PC-9 (cell line): ENCODE results near the gene WFDC12. TPM values are rescaled to one million over a fixed set of nuclear protein-coding genes. Genes with fewer than 3 reads are reported as not detected.

Experiments used
- BruUV-seq: library from RNA; stranded (reverse); fragments of 400-500 nt; replicated peaks from 2 replicates; lab custom pipeline; 2021; lab: Mats Ljungman, UMichigan
- CTCF ChIA-PET: fragments of 300-600 bp; sonication (Branson Sonifier 250); formaldehyde crosslinking; loops from one replicate; lab custom pipeline; 2022; ENCODE audit warnings: antibody characterized with exemption; lab: Charles Lee
- POLR2A ChIA-PET: fragments of 300-600 bp; sonication (Branson Sonifier 250); formaldehyde crosslinking; loops from one replicate; lab custom pipeline; 2022; ENCODE audit warnings: antibody characterized with exemption; ENCODE audit not compliant: unreplicated experiment; lab: Charles Lee
- DNase-seq, 2 experiments: peaks; one replicate each; pipeline versions ENCODE4 v3.0.0 to v3.0.0-alpha.2; 2015 to 2022; ENCODE audit warnings: mixed read lengths in 1 of 2
- H2AFZ ChIP-seq: fragments of 200-600 bp; sonication (generic); 2 replicates; pipeline ENCODE4 v1.8.1; 2017; ENCODE audit warnings: antibody characterized with exemption
- H3F3A ChIP-seq: fragments of 200-600 bp; sonication (generic); 2 replicates; pipeline ENCODE4 v1.8.1; 2017; ENCODE audit warnings: antibody characterized with exemption, mild to moderate bottlenecking, low read depth; ENCODE audit not compliant: insufficient read depth
- H3K27ac ChIP-seq: fragments of 200-600 bp; sonication (generic); 2 replicates; pipeline ENCODE4 v1.6.1; 2016; ENCODE audit warnings: mixed run types
- H3K27me3 ChIP-seq: fragments of 200-600 bp; sonication (generic); 2 replicates; pipeline ENCODE4 v1.6.1; 2016; ENCODE audit warnings: low read depth, mixed run types; ENCODE audit not compliant: insufficient read depth
- H3K36me3 ChIP-seq: fragments of 200-600 bp; sonication (generic); 2 replicates; pipeline ENCODE4 v1.6.1; 2016; ENCODE audit warnings: low read depth, mixed run types
- H3K4me1 ChIP-seq: fragments of 200-600 bp; sonication (generic); replicated peaks from 2 replicates; pipeline ENCODE4 v1.6.1; 2016; ENCODE audit warnings: mixed run types; ENCODE audit not compliant: insufficient read depth
- H3K4me2 ChIP-seq: fragments of 200-600 bp; sonication (generic); 2 replicates; pipeline ENCODE4 v1.6.1; 2017; ENCODE audit warnings: mixed run types
- H3K4me3 ChIP-seq: fragments of 200-600 bp; sonication (generic); 2 replicates; pipeline ENCODE4 v1.6.1; 2016; ENCODE audit warnings: mixed run types
- H3K79me2 ChIP-seq: fragments of 200-600 bp; sonication (generic); 2 replicates; pipeline ENCODE4 v1.6.1; 2017; ENCODE audit warnings: low read depth, mixed run types
- H3K9me2 ChIP-seq: fragments of 200-600 bp; sonication (generic); 2 replicates; pipeline ENCODE4 v1.8.1; 2017; ENCODE audit warnings: mild to moderate bottlenecking; ENCODE audit not compliant: insufficient read depth
- H3K9me3 ChIP-seq: fragments of 200-600 bp; sonication (generic); 2 replicates; pipeline ENCODE4 v1.8.1; 2016; ENCODE audit warnings: low read depth; ENCODE audit not compliant: insufficient read depth
- H4K20me1 ChIP-seq: fragments of 200-600 bp; sonication (generic); 2 replicates; pipeline ENCODE4 v1.8.1; 2017; ENCODE audit not compliant: insufficient read depth
- CTCF ChIP-seq: fragments of 200-600 bp; sonication (generic); conservative IDR thresholded peaks from 2 replicates; pipeline ENCODE4 v1.6.1; 2017; ENCODE audit warnings: mixed run types, antibody characterized with exemption, mild to moderate bottlenecking, moderate library complexity
- EZH2 ChIP-seq: fragments of 200-600 bp; sonication (generic); IDR thresholded peaks from 2 replicates; pipeline ENCODE4 v1.8.0; 2017; ENCODE audit warnings: antibody characterized with exemption, low read depth
- intact Hi-C: fragments of 100-400 bp; cut with micrococcal nuclease; formaldehyde crosslinking; loops from one replicate; pipeline ENCODE4 v1.10.0; 2022; ENCODE audit not compliant: unreplicated experiment
- total RNA-seq: library from RNA; stranded (reverse); gene quantifications from 2 replicates; pipeline ENCODE4 v1.2.3, GENCODE V29; 2021

WFDC12 gene
- total RNA-seq, 1 experiment from 2014 or later: not detected

GRCh38 chr20:45100563-45101245 lies 23.6 kb downstream of the WFDC12 start, which contains the start of gene KCNS1:
Gene KCNS1 (minus strand): TSS chr20:45101127. CDS start chr20:45099236, 1,891 bp downstream.
- Histone ChIP-seq H3K27ac (no peak within 1 kb of the TSS), H2AFZ (no peak within 1 kb of the TSS), H3K9me3 (no peaks in the 10 kb centered on the region), H4K20me1 (no peaks in the 10 kb centered on the region), H3K4me2 (no peak within 1 kb of the TSS), H3K9me2 (no peaks in the 10 kb centered on the region), H3K4me1 (peaks cover 8% of the 10 kb centered on the region; the same call in 1 of the 2 replicates), H3K27me3 (no peaks in the 10 kb centered on the region), H3K79me2 (no peaks in the 10 kb centered on the region), H3F3A (peaks cover 2% of the 10 kb centered on the region; the same call in 1 of the 2 replicates), H3K4me3 (no peak within 1 kb of the TSS), H3K36me3 (no peaks in the 10 kb centered on the region)
- POLR2A ChIA-PET: no interaction called here
- TF ChIP-seq EZH2 (no peak), CTCF (no peak)
- intact Hi-C loops: no loop called here
- DNase-seq: no peak
- BruUV-seq: no TSS peak
- CTCF ChIA-PET: no interaction called here

GRCh38 chr20:45098103-45098773 lies 26.0 kb downstream of the WFDC12 start:
- Histone ChIP-seq H3K36me3 (no peaks in the 10 kb centered on the region), H3K9me3 (no peaks in the 10 kb centered on the region), H3K79me2 (no peaks in the 10 kb centered on the region), H3K9me2 (no peaks in the 10 kb centered on the region), H3K27me3 (no peaks in the 10 kb centered on the region), H3K4me3 (no peak overlapping the region), H3K27ac (no peak overlapping the region), H3K4me2 (no peak overlapping the region), H3K4me1 (no peaks in the 10 kb centered on the region), H2AFZ (no peak overlapping the region), H3F3A (no peaks in the 10 kb centered on the region), H4K20me1 (no peaks in the 10 kb centered on the region)
- no TSS peak for BruUV-seq
- POLR2A ChIA-PET: no interaction called here
- CTCF ChIA-PET: no interaction called here
- no peak for TF ChIP-seq CTCF
- intact Hi-C loops: loop anchor here (5.0 kb wide), 1 partner anchor 186 kb away; the partner anchor contains the start of gene PABPC1L
- no peak for DNase-seq

- no peaks in the 10 kb centered on the region for H3K36me3 ChIP-seq
- no peak overlapping the region for H3K4me2 ChIP-seq
- H3K27ac ChIP-seq: no peak overlapping the region
- H2AFZ ChIP-seq: no peak overlapping the region
- POLR2A ChIA-PET: no interaction called here
- CTCF ChIA-PET: interaction anchor here (0.7 to 2.3 kb wide), 2 partner anchors 54 to 195 kb away, joined by 3 to 19 read pairs; no protein-coding TSS in a partner anchor
- H3K4me1 ChIP-seq: no peaks in the 10 kb centered on the region
- H3K79me2 ChIP-seq: no peaks in the 10 kb centered on the region
- intact Hi-C loops: loop anchor here (5.0 kb wide), 1 partner anchor 185 kb away; the partner anchor contains the start of gene PABPC1L
- H3K9me2 ChIP-seq: no peaks in the 10 kb centered on the region
- no peak for DNase-seq
- H3K9me3 ChIP-seq: no peaks in the 10 kb centered on the region
- BruUV-seq: no TSS peak
- H4K20me1 ChIP-seq: no peaks in the 10 kb centered on the region
- no peaks in the 10 kb centered on the region for H3K27me3 ChIP-seq
- no peaks in the 10 kb centered on the region for H3F3A ChIP-seq
- TF ChIP-seq CTCF (no peak), EZH2 (no peak)
- H3K4me3 ChIP-seq: no peak overlapping the region
Observed at GRCh38 chr20:45097485-45098102, 26.7 kb downstream of the WFDC12 start.
